Measurements from ENCODE around the gene GPC5. TPM values are rescaled to one million over a fixed set of nuclear protein-coding genes. Genes with fewer than 3 reads are reported as not detected.
A peak's percentile ranks its signal among the peaks of the same experiment; 100 is the strongest.

Gene GPC5
- total and polyA plus RNA-seq, 3 donors from 2014 or later = 11.5 to 81.8 (median 52.1) TPM

DNA sequence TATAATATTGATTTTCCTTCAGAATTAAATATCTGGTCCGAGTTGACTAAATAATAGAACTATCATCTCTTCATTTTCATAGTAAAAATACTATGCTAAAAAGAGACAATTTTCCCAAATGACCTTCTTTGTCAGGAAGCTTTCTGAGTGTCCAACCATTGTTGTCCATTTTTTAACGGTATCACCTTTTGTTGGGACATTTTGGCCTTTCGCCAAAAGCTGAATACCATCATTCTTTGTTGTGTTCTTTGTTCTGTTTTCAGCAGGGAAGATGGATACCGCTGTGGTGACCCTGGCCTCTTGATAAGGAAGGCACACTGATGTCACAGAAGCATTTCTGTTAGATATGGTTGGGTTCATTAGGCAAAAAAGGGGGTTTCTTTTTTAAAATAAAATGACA, 1173.8 kb downstream of the GPC5 start:
- no peaks in the 10 kb centered on the region for H3K4me1 ChIP-seq
- no peaks in the 10 kb centered on the region for H3K36me3 ChIP-seq (ENCODE audit: low read depth, missing control alignments)
- TF ChIP-seq POLR2A (IDR thresholded peaks at IDR 0.05) = no peak
- TF ChIP-seq, protein P1, sequence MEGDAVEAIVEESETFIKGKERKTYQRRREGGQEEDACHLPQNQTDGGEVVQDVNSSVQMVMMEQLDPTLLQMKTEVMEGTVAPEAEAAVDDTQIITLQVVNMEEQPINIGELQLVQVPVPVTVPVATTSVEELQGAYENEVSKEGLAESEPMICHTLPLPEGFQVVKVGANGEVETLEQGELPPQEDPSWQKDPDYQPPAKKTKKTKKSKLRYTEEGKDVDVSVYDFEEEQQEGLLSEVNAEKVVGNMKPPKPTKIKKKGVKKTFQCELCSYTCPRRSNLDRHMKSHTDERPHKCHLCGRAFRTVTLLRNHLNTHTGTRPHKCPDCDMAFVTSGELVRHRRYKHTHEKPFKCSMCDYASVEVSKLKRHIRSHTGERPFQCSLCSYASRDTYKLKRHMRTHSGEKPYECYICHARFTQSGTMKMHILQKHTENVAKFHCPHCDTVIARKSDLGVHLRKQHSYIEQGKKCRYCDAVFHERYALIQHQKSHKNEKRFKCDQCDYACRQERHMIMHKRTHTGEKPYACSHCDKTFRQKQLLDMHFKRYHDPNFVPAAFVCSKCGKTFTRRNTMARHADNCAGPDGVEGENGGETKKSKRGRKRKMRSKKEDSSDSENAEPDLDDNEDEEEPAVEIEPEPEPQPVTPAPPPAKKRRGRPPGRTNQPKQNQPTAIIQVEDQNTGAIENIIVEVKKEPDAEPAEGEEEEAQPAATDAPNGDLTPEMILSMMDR (IDR thresholded peaks at IDR 0.05) = no peak
- no peaks in the 10 kb centered on the region for H3K27me3 ChIP-seq
- no peaks in the 10 kb centered on the region for H3K9me3 ChIP-seq
- intact Hi-C loops (cut with DNase I; ENCODE audit: low total_unique reads) = no loop called here
- no peak overlapping the region for H3K4me3 ChIP-seq
- WGBS, 2 donors = 52 to 65% methylated on average over 4 of the region's 4 CpGs
- no peak for DNase-seq
- no peak overlapping the region for H3K27ac ChIP-seq

DNA sequence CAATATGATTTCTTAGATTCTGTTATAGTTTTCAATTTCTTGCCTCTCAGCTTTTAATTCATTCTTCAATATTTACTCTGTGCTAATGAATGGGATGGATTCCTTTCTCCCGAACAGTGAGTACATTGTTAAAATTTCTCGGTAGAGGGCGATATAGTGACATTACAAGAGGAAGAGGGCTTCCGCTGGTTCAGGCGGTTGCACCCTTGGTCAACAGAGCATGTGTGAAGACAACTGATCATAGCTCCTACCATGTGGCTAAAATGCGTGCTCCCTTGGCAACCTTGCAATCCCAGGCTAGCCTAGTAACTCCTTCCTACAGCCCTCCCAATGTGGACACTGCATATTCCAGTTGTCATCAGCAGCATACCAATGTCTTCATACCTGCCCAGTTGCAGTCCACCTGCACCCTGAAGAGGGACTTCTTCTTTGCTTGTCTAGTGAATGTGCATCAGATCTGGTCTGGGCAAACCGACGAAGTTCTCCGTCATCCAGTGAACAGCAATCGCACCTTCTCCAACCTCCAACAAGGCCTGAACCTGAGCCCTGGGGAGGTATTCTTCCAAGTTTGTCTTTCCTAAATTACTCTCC, 1175.1 kb downstream of the GPC5 start:
- H3K4me1 ChIP-seq = no peaks in the 10 kb centered on the region
- DNase-seq = peak; percentile 33
- no peak overlapping the region for H3K27ac ChIP-seq
- H3K36me3 ChIP-seq (ENCODE audit: low read depth, missing control alignments) = no peaks in the 10 kb centered on the region
- 69 to 70% methylated on average over 10 of the region's 10 CpGs for WGBS, 2 donors
- no peak overlapping the region for H3K4me3 ChIP-seq
- H3K27me3 ChIP-seq = no peaks in the 10 kb centered on the region
- intact Hi-C loops (cut with DNase I; ENCODE audit: low total_unique reads) = no loop called here
- TF ChIP-seq, protein P1 (IDR thresholded peaks at IDR 0.05) = peak in 2 of 3 experiments; percentile 9 to 11
- TF ChIP-seq POLR2A (IDR thresholded peaks at IDR 0.05) = no peak
- no peaks in the 10 kb centered on the region for H3K9me3 ChIP-seq

DNA sequence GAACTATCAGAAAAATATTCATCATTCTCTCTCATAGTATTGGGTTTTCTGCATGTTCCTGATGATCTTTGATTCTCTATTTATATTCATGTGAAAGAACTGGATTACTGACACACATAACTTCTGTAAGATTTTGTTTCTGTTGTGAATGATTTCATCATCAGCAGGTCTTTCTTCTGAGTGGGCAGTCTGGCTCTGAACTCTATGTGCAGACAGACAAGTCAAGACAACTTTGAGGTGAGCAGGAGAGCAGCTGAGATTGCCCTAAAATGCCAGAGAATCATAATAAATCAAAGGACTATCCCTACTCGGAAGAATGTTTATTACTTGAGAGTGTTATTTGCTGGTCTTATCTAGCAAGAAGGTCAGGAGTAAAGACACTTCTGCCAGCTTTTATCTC, 1176.1 kb downstream of the GPC5 start:
- Histone ChIP-seq H3K27ac (no peak overlapping the region), H3K4me1 (no peaks in the 10 kb centered on the region), H3K4me3 (no peak overlapping the region), H3K9me3 (no peaks in the 10 kb centered on the region), H3K36me3 (ENCODE audit: low read depth, missing control alignments) (no peaks in the 10 kb centered on the region), H3K27me3 (no peaks in the 10 kb centered on the region)
- 46 to 50% methylated on average over 1 of the region's 1 CpG for WGBS, 2 donors
- intact Hi-C loops (cut with DNase I; ENCODE audit: low total_unique reads) = no loop called here
- TF ChIP-seq, protein P1 (IDR thresholded peaks at IDR 0.05) = no peak
- TF ChIP-seq POLR2A (IDR thresholded peaks at IDR 0.05) = no peak
- DNase-seq = no peak

DNA sequence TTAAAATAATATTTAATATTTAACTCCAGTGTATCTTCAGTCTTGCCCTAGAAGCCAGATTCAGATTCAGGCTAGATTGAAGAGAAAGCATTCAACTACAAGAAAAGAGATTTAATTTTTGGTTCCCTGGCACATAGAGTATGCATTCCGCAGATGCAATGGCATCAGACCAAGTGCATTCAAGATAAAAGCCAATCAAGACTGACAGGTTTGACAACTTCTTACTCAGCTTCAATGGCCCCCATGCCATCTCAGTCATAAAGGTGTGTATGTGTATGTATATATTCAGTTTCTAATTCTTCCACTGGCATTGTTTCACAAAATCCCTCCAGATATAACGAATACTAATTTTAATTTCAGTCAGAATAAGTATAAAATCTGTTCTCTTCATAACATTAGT, 1177.4 kb downstream of the GPC5 start:
- H3K4me3 ChIP-seq = no peak overlapping the region
- 95 to 100% methylated on average over 2 of the region's 2 CpGs for WGBS, 2 donors
- no peak for TF ChIP-seq POLR2A (IDR thresholded peaks at IDR 0.05)
- TF ChIP-seq, protein P1 (IDR thresholded peaks at IDR 0.05) = no peak
- H3K36me3 ChIP-seq (ENCODE audit: low read depth, missing control alignments) = no peaks in the 10 kb centered on the region
- no peaks in the 10 kb centered on the region for H3K27me3 ChIP-seq
- no peaks in the 10 kb centered on the region for H3K4me1 ChIP-seq
- intact Hi-C loops (cut with DNase I; ENCODE audit: low total_unique reads) = no loop called here
- H3K27ac ChIP-seq = no peak overlapping the region
- DNase-seq = no peak
- no peaks in the 10 kb centered on the region for H3K9me3 ChIP-seq

GRCh38 chr13:92578358-92578757, 1179.9 kb downstream of the GPC5 start:
- no peaks in the 10 kb centered on the region for H3K36me3 ChIP-seq (ENCODE audit: low read depth, missing control alignments)
- H3K27ac ChIP-seq = no peak overlapping the region
- 81 to 86% methylated on average over 6 of the region's 6 CpGs for WGBS, 2 donors
- no peaks in the 10 kb centered on the region for H3K27me3 ChIP-seq
- no peak for DNase-seq
- intact Hi-C loops (cut with DNase I; ENCODE audit: low total_unique reads) = no loop called here
- H3K4me3 ChIP-seq = no peak overlapping the region
- no peaks in the 10 kb centered on the region for H3K4me1 ChIP-seq
- TF ChIP-seq, protein P1 (IDR thresholded peaks at IDR 0.05) = no peak
- no peak for TF ChIP-seq POLR2A (IDR thresholded peaks at IDR 0.05)
- H3K9me3 ChIP-seq = no peaks in the 10 kb centered on the region

All from testis (tissue), 3 donors.